H1 (cell line): ENCODE data around the gene RPA3. TPM values are rescaled to one million over a fixed set of nuclear protein-coding genes. Genes with fewer than 3 reads are reported as not detected.

Source experiments
- CTCF ChIA-PET: fragments of 300-600 bp; sonication (Branson Sonifier 250); formaldehyde crosslinking; loops from one replicate; lab custom pipeline; 2021; ENCODE audit not compliant: partially characterized antibody; lab: Charles Lee
- POLR2A ChIA-PET: fragments of 300-600 bp; sonication (Branson Sonifier 250); formaldehyde crosslinking; loops from one replicate; lab custom pipeline; 2021; ENCODE audit warnings: inconsistent platforms; ENCODE audit not compliant: partially characterized antibody; lab: Charles Lee
- DNase-seq, 2 experiments: peaks; one replicate each; pipeline versions ENCODE4 v3.0.0 to v3.0.0-alpha.2; 2010 to 2022; ENCODE audit warnings: low spot score in 2 of 2, low read depth in 1 of 2, mixed read lengths in 1 of 2
- FAIRE-seq: peaks from 2 replicates; lab custom pipeline; 2011; peaks lifted over from hg19 to GRCh38; lab: Jason Lieb, UNC
- H2AFZ ChIP-seq: 2 replicates; pipeline ENCODE4 v1.8.1; 2012; ENCODE audit warnings: low read length, inconsistent platforms
- H2AK5ac ChIP-seq: 2 replicates; pipeline ENCODE4 v1.6.1; 2013; ENCODE audit warnings: low read depth, low read length
- H2BK120ac ChIP-seq: replicated peaks from 2 replicates; pipeline ENCODE3; 2013; ENCODE audit warnings: low read depth, low read length, inconsistent platforms
- H2BK12ac ChIP-seq: 2 replicates; pipeline ENCODE4 v1.6.1; 2013; ENCODE audit warnings: low read depth, low read length
- H2BK15ac ChIP-seq: 2 replicates; pipeline ENCODE4 v1.6.1; 2013; ENCODE audit warnings: low read length
- H2BK20ac ChIP-seq: 2 replicates; pipeline ENCODE4 v1.6.1; 2013; ENCODE audit warnings: low read length
- H2BK5ac ChIP-seq: 2 replicates; pipeline ENCODE4 v1.6.1; 2013; ENCODE audit warnings: low read depth, low read length
- H3K14ac ChIP-seq: 2 replicates; pipeline ENCODE4 v1.6.1; 2013; ENCODE audit warnings: inconsistent platforms; ENCODE audit not compliant: insufficient read length
- H3K18ac ChIP-seq: 2 replicates; pipeline ENCODE4 v1.6.1; 2013; ENCODE audit warnings: low read length; ENCODE audit errors: extremely low read depth
- H3K23ac ChIP-seq: 2 replicates; pipeline ENCODE4 v1.6.1; 2013; ENCODE audit warnings: inconsistent platforms; ENCODE audit not compliant: insufficient read length
- H3K23me2 ChIP-seq: 2 replicates; pipeline ENCODE4 v1.6.1; 2013; ENCODE audit warnings: low read depth, low read length
- H3K27ac ChIP-seq: 2 replicates; pipeline ENCODE4 v1.6.1; 2011; ENCODE audit warnings: low read depth, low read length, inconsistent platforms
- H3K27me3 ChIP-seq, 4 experiments: replicated peaks in 1 of 4; 1 replicate in 1 of 4; 2 replicates in 3 of 4; pipeline versions ENCODE4 v1.6.1 to v1.8.1; 2011 to 2013; ENCODE audit warnings: low read length in 3 of 4, mild to moderate bottlenecking in 3 of 4, inconsistent platforms in 2 of 4, mixed read lengths in 2 of 4, moderate library complexity in 1 of 4; ENCODE audit not compliant: control insufficient read depth in 3 of 4, insufficient read depth in 3 of 4; ENCODE audit errors: extremely low read depth in 1 of 4
- H3K36me3 ChIP-seq, 4 experiments: 2 replicates each; pipeline versions ENCODE4 v1.6.1 to v1.8.1; 2011 to 2013; ENCODE audit warnings: mild to moderate bottlenecking in 4 of 4, low read length in 3 of 4, moderate library complexity in 2 of 4, control low read depth in 1 of 4, inconsistent platforms in 1 of 4; ENCODE audit not compliant: insufficient read depth in 4 of 4, control insufficient read depth in 2 of 4
- H3K4ac ChIP-seq: replicated peaks from 2 replicates; pipeline ENCODE3; 2013; ENCODE audit warnings: low read length, low read depth, mixed read lengths, inconsistent platforms; ENCODE audit not compliant: insufficient read length
- H3K4me1 ChIP-seq, 4 experiments: replicated peaks in 1 of 4; 1 replicate in 1 of 4; 2 replicates in 3 of 4; pipeline versions ENCODE4 v1.6.1 to v1.8.1; 2011 to 2013; ENCODE audit warnings: low read length in 3 of 4, inconsistent platforms in 2 of 4, mixed read lengths in 1 of 4; ENCODE audit not compliant: insufficient read depth in 4 of 4, control insufficient read depth in 3 of 4
- H3K4me2 ChIP-seq, 2 experiments: 2 replicates each; pipeline versions ENCODE4 v1.6.1 to v1.8.1; 2011 to 2013; ENCODE audit warnings: low read depth in 2 of 2, low read length in 2 of 2, control low read depth in 1 of 2, inconsistent platforms in 1 of 2, mild to moderate bottlenecking in 1 of 2; ENCODE audit not compliant: insufficient read depth in 1 of 2
- H3K4me3 ChIP-seq, 4 experiments: fragments of 200-600, 300-600 bp in 1 of 4; sonication (generic), shearing (Covaris generic), sonication (Bioruptor Twin) in 1 of 4; 2 replicates each; pipeline versions ENCODE4 v1.5.1 to v1.8.1; 2011 to 2016; ENCODE audit warnings: low read length in 4 of 4, low read depth in 3 of 4, control low read depth in 2 of 4, inconsistent platforms in 2 of 4, mild to moderate bottlenecking in 2 of 4, mixed read lengths in 1 of 4, moderate library complexity in 1 of 4; ENCODE audit not compliant: insufficient read depth in 2 of 4; ENCODE audit errors: extremely low read depth in 1 of 4
- H3K56ac ChIP-seq: replicated peaks from 2 replicates; pipeline ENCODE3; 2013; ENCODE audit warnings: low read depth, mild to moderate bottlenecking, mixed read lengths, low read length, inconsistent platforms; ENCODE audit not compliant: insufficient read length
- H3K79me1 ChIP-seq: 2 replicates; pipeline ENCODE4 v1.6.1; 2013; ENCODE audit warnings: low read depth, low read length, control low read depth
- H3K79me2 ChIP-seq, 2 experiments: 2 replicates each; pipeline versions ENCODE4 v1.6.1 to v1.8.1; 2012 to 2013; ENCODE audit warnings: low read length in 2 of 2, mild to moderate bottlenecking in 2 of 2, inconsistent platforms in 1 of 2; ENCODE audit not compliant: insufficient read depth in 2 of 2, control insufficient read depth in 1 of 2
- H3K9ac ChIP-seq, 4 experiments: replicated peaks in 1 of 4; 1 replicate in 1 of 4; 2 replicates in 3 of 4; pipeline versions ENCODE4 v1.6.1 to v1.8.1; 2011 to 2013; ENCODE audit warnings: low read depth in 3 of 4, low read length in 3 of 4, control low read depth in 2 of 4, mild to moderate bottlenecking in 2 of 4, moderate library complexity in 2 of 4, inconsistent platforms in 1 of 4; ENCODE audit errors: extremely low read depth in 1 of 4
- H3K9me3 ChIP-seq, 2 experiments: 2 replicates each; pipeline versions ENCODE4 v1.6.1 to v1.8.1; 2012 to 2013; ENCODE audit warnings: mild to moderate bottlenecking in 2 of 2, moderate library complexity in 2 of 2, control low read depth in 1 of 2, inconsistent platforms in 1 of 2, low read depth in 1 of 2, low read length in 1 of 2, mixed read lengths in 1 of 2; ENCODE audit not compliant: insufficient read depth in 2 of 2
- H4K20me1 ChIP-seq, 2 experiments: replicated peaks in 1 of 2; 2 replicates each; pipeline versions ENCODE3 to v1.8.1; 2011 to 2013; ENCODE audit warnings: inconsistent platforms in 2 of 2, low read length in 2 of 2, mild to moderate bottlenecking in 1 of 2; ENCODE audit not compliant: insufficient read depth in 2 of 2, control insufficient read depth in 1 of 2
- H4K5ac ChIP-seq: 2 replicates; pipeline ENCODE4 v1.6.1; 2013; ENCODE audit warnings: low read length, low read depth, mixed read lengths, inconsistent platforms; ENCODE audit not compliant: insufficient read length
- H4K8ac ChIP-seq: 2 replicates; pipeline ENCODE4 v1.8.0; 2013; ENCODE audit warnings: mild to moderate bottlenecking, moderate library complexity, low read length, inconsistent platforms; ENCODE audit not compliant: insufficient read depth; ENCODE audit errors: extremely low read depth
- H4K91ac ChIP-seq: replicated peaks from 2 replicates; pipeline ENCODE3; 2013; ENCODE audit warnings: low read length, mixed read lengths, inconsistent platforms; ENCODE audit not compliant: insufficient read length
- EZH2 ChIP-seq: fragments of 200-600 bp; sonication (generic); IDR thresholded peaks from 2 replicates; pipeline ENCODE4 v1.7.1; 2012; ENCODE audit warnings: low read depth, mild to moderate bottlenecking, moderate library complexity, low read length, inconsistent platforms; ENCODE audit not compliant: severe bottlenecking
- GABPA ChIP-seq: IDR thresholded peaks from 2 replicates; pipeline ENCODE4 v1.6.1; 2011; ENCODE audit warnings: mild to moderate bottlenecking, low read length, moderate library complexity, borderline replicate concordance; ENCODE audit not compliant: insufficient read depth
- MAFK ChIP-seq: IDR thresholded peaks from 2 replicates; pipeline ENCODE4 v1.6.1; 2012; ENCODE audit warnings: low read depth, mild to moderate bottlenecking, improper control_type of control experiment, low read length
- SRF ChIP-seq: IDR thresholded peaks from 2 replicates; pipeline ENCODE4 v1.6.1; 2011; ENCODE audit warnings: mild to moderate bottlenecking, low read depth, low read length, moderate library complexity
- SUZ12 ChIP-seq: fragments of 200-600 bp; sonication (generic); IDR thresholded peaks from 2 replicates; pipeline ENCODE4 v1.6.1; 2012; ENCODE audit warnings: mild to moderate bottlenecking, inconsistent platforms, low read length, moderate library complexity, mixed read lengths
- WGBS, 2 experiments: shearing (Covaris generic) in 1 of 2; methylation state at CpG; one replicate each; pipeline versions ENCODE4 v1.1.6 to v1.1.7; 2013 to 2015; ENCODE audit warnings: low lambda C conversion rate in 2 of 2, mixed read lengths in 2 of 2, inconsistent platforms in 1 of 2, low coverage in 1 of 2, missing lambda C conversion rate in 1 of 2; ENCODE audit not compliant: insufficient replicate concordance in 2 of 2, insufficient coverage in 1 of 2, insufficient read length in 1 of 2; ENCODE audit errors: extremely low coverage in 1 of 2, missing lambda C conversion rate in 1 of 2; 5-methylcytosine and 5-hydroxymethylcytosine counted together
- polyA plus RNA-seq, 7 experiments: library from polyadenylated mRNA; depleted of rRNA in 3 of 7; stranded (reverse) in 5 of 7; unstranded in 2 of 7; fragments of >200 nt in 5 of 7; fragments of 200-250 nt in 2 of 7; gene quantifications; 1 replicate in 5 of 7; 2 replicates in 1 of 7; 4 replicates in 1 of 7; pipeline versions ENCODE4 v1.2.1 to v1.2.3, GENCODE V29; 2011 to 2013; ENCODE audit warnings: missing spikeins in 2 of 7, mixed read lengths in 2 of 7
- total RNA-seq: library from RNA; stranded (reverse); fragmentation: NEBNext Ultra II Directional; extraction: Animal tissue kit (Norgen Biotek cat#: 25700); gene quantifications from 2 replicates; pipeline ENCODE4 v1.2.1, GENCODE V29; 2021

RPA3 gene
- total and polyA plus RNA-seq, 2 of the 8 experiments (the other 6 are each of a cell fraction or from before 2014, with no cell fraction given): 60.2 to 105 TPM

DNA sequence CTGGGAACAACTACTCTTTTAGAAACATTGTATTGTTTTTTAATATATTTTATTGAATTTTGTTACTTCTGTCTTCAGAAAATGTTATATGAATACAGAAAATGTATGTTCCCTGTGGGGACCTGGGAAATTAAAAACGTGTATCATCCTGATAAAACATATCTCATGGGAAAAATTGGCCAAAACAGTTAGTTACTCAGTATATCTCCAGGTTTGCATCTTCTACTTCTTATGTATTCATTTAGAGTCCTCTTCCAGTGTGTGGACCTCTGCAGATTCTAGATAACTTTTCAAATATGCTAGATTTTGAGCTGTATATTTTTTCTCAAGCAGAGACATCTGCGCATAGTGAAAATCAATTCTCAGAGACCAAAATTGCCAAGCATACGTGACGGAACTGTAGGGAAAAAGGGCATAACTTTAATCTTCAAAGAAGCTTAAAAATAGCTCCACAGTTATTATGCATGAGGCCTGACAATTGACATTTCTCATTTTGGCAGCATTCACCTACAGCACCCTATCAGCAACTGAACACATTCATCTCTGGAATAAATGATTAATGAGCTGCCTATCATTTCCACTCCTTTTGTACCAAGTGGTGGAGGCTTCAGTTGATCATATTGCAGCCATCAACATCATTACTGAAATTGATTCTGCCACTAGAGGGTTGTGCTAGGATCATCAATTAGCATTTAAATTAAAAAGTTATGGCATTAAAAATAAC lies 104.2 kb downstream of the RPA3 start:
- DNase-seq: no peak
- H4K20me1 ChIP-seq: no peaks in the 10 kb centered on the region
- no peaks in the 10 kb centered on the region for H3K23me2 ChIP-seq
- CTCF ChIA-PET: no interaction called here
- no peak overlapping the region for H3K14ac ChIP-seq
- no peak for FAIRE-seq
- POLR2A ChIA-PET: interaction anchor here (0.6 kb wide), 1 partner anchor 10 kb away, joined by 4 read pairs; no protein-coding TSS in a partner anchor
- no peak overlapping the region for H2BK5ac ChIP-seq
- no peaks in the 10 kb centered on the region for H3K79me1 ChIP-seq
- H3K79me2 ChIP-seq: no peaks in the 10 kb centered on the region
- no peak overlapping the region for H2BK20ac ChIP-seq
- H2BK12ac ChIP-seq: no peak overlapping the region
- no peak overlapping the region for H3K4ac ChIP-seq
- H3K36me3 ChIP-seq: peaks cover 0 to 3% (median 0%) of the 10 kb centered on the region in 4 experiments; a peak in 1 of 8 replicates
- no peak overlapping the region for H3K23ac ChIP-seq
- no peak overlapping the region for H4K5ac ChIP-seq
- TF ChIP-seq GABPA: no peak
- no peak for TF ChIP-seq SRF
- TF ChIP-seq MAFK: no peak
- no peak for TF ChIP-seq SUZ12
- no peak for TF ChIP-seq EZH2
- 90% methylated on average over 4 of the region's 4 CpGs; no CpG with 5 or more reads in 1 of the 2 experiments for WGBS, 2 experiments
- H3K56ac ChIP-seq: no peak overlapping the region
- H2BK15ac ChIP-seq: no peak overlapping the region
- H2BK120ac ChIP-seq: no peak overlapping the region
- H3K27ac ChIP-seq: no peak overlapping the region
- H4K91ac ChIP-seq: no peak overlapping the region
- H3K4me2 ChIP-seq: no peak overlapping the region
- no peak overlapping the region for H2AFZ ChIP-seq
- no peak overlapping the region for H4K8ac ChIP-seq
- H3K4me1 ChIP-seq: no peaks in the 10 kb centered on the region
- no peaks in the 10 kb centered on the region for H3K9me3 ChIP-seq
- H3K27me3 ChIP-seq: no peaks in the 10 kb centered on the region
- H3K4me3 ChIP-seq: no peak overlapping the region
- H3K18ac ChIP-seq: no peak overlapping the region
- no peak overlapping the region for H3K9ac ChIP-seq
- H2AK5ac ChIP-seq: no peak overlapping the region
